Measurements from ENCODE around the gene F2RL1. TPM values are rescaled to one million over a fixed set of nuclear protein-coding genes. Genes with fewer than 3 reads are reported as not detected.
"Not testable (repeated sequence)": the region's sequence is repeated elsewhere in the genome, so short reads cannot be mapped to it uniquely, and the experiment has no call there.

Gene F2RL1, protein sequence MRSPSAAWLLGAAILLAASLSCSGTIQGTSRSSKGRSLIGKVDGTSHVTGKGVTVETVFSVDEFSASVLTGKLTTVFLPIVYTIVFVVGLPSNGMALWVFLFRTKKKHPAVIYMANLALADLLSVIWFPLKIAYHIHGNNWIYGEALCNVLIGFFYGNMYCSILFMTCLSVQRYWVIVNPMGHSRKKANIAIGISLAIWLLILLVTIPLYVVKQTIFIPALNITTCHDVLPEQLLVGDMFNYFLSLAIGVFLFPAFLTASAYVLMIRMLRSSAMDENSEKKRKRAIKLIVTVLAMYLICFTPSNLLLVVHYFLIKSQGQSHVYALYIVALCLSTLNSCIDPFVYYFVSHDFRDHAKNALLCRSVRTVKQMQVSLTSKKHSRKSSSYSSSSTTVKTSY
- 1.1 TPM for total RNA-seq
- long read RNA-seq, partial matches to known transcripts: 0 of 2 reads
- long read RNA-seq, other reads (novel, unspliced or antisense): 1 of 2 reads

DNA sequence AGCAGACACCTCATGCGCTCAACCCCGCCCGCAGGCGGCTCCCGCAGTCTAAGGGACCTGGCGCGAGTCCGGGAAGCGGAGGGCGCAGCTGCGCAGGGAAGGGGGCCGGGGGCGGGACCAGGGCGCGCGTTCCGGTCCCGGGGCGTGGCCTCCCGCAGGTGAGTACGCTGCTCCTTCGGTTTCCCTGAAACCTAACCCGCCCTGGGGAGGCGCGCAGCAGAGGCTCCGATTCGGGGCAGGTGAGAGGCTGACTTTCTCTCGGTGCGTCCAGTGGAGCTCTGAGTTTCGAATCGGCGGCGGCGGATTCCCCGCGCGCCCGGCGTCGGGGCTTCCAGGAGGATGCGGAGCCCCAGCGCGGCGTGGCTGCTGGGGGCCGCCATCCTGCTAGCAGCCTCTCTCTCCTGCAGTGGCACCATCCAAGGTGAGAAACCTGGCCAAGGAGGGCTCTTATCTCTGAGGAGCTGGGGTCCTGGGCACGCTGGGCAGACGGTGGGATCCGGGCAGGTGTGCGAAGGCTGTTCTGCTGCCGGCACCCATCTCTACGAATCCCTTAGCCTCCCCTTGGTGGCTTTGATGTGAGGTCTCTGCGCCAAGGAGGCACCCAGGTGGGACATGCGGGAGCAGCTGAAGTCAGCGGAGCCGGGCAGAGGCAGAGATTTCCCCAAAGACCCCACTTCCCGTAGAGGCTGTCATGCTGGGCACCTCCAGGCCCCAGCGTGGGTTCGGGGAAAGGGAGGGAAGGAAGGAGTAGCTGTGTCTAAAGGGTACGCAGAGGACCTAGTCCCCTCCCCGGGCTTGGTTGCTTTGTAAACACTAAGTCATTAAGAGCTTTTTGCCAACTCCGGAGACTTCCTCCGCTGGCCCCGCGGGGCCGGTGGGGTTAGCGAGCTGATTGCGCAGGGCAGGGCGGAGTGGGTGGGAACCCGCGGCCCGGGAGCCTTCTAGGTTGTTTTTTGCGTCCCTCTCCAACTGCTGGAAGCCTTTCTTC lies at the start of gene F2RL1:
Gene F2RL1 (plus strand): TSS at position 187 of the 988 bp plus-strand sequence. CDS start 153 bp downstream, at position 340.
- intact Hi-C loops (cut with micrococcal nuclease): no loop called here
- ATAC-seq: peak; percentile 88
- peak; percentile 78 for DNase-seq

DNA sequence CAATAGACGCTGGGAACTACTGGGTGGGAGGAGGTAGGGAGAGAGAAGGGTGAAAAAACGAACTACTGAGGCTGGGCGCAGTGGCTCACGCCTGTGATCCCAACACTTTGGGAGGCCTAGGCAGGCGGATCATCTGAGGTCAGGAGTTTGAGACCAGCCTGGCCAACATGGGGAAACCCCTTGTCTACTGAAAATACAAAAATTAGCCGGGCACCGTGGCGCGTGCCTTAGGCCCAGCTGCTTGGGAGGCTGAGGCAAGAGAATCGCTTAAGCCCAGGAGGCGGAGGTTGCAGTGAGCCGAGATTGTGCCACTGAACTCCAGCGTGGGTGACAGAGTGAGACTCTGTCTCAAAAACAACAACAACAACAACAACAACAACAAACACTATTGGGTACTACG lies 47.8 kb upstream of the F2RL1 start:
- ATAC-seq, DNase-seq: not testable (repeated sequence)
- intact Hi-C loops (cut with micrococcal nuclease): loop anchor here (5.0 kb wide), 1 partner anchor 169 kb away; no protein-coding TSS in a partner anchor

DNA sequence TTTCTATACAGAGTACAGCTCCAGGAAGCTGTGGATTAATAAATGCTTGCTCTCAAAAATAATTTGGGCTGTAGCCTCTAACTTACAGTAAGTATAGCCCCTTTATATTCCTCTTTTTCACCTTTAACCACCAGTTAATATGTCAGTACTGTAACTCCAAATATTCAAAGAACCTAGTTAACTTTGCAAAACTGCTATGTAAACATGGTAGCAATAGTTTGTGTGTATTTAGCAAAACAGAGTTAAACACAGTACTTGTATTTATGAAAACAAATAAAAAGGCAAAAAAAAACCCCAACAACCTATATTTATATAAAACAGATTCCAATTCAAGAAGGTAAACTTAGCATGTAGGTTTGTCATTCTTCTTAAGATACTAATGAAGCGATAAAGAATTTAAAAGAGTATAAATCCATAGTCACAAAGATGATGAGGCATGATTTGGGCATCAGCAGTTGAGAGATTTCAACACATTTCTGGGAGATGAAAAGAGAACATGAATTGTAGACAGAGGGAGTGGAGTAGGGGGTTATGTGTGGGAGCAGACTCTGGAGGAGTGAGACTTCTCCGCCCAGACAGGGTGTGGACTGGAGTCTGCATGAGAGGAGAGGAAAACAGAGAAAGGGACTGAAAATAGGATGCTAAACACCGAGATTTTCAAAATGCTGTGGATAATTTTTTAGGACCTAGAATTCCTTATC lies 47.0 kb upstream of the F2RL1 start:
- intact Hi-C loops (cut with micrococcal nuclease): loop anchor here (5.0 kb wide), 1 partner anchor 170 kb away; no protein-coding TSS in a partner anchor
- no peak for ATAC-seq

DNA sequence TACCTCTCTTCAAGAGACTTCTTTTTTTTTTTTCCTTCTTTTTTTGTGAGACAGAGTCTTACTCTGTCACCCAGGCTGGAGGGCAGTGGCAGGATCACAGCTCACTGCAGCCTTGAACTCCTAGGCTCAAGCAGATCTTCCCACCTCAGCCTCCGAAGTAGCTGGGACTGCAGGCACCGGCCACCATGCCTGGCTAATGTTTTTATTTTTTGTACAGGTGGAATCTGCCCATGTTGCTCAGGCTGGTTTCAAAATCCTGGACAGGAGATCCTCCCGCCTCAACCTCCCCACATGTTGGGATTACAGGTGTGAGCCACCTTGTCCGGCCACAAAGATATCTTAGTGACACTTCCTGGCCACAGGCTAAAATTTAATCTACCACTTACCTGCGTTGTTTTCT lies 42.9 kb upstream of the F2RL1 start:
- DNase-seq: no peak
- intact Hi-C loops (cut with micrococcal nuclease): no loop called here
- ATAC-seq: no peak

More for the DNA sequence above, 47.0 kb upstream of the F2RL1 start:
- DNase-seq: no peak

DNA sequence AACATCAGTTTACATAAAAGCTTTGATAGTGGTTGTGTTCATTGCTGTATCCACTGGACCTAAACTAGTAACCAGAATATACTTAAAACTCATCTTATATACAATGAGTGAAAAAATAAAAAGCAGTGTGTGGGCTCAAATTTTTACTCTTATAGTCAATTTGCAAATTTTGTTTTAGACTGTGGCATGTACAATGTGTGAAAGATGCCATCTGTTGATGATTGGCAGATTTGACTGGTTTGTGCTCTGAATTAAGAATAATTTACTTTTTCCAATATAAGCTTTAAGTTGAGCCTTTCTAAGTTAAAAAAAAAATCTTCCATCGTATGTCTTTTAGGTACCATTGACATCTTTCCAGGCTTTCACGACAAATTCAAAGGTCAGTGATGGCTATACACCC lies 42.4 kb upstream of the F2RL1 start:
- intact Hi-C loops (cut with micrococcal nuclease): no loop called here
- DNase-seq: no peak
- no peak for ATAC-seq

DNA sequence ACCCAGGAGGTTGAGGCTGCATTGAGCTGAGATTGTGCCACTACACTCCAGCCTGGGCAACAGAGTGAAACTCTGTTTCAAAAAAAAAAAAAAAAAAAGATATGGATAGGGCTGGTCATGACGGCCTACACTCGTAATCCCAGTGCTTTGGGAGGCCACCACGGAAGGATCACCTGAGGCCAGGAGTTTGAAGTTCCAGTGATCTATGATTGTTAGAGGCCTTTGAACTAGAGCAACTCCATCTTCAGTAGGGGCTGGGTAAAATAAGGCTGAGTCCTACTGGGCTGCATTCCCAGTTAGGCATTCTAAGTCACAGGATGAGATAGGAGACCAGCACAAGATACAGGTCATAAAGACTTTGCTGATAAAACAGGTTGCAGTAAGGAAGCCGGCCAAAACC lies 38.2 kb upstream of the F2RL1 start:
- intact Hi-C loops (cut with micrococcal nuclease); DNase-seq; ATAC-seq: not testable (repeated sequence)

DNA sequence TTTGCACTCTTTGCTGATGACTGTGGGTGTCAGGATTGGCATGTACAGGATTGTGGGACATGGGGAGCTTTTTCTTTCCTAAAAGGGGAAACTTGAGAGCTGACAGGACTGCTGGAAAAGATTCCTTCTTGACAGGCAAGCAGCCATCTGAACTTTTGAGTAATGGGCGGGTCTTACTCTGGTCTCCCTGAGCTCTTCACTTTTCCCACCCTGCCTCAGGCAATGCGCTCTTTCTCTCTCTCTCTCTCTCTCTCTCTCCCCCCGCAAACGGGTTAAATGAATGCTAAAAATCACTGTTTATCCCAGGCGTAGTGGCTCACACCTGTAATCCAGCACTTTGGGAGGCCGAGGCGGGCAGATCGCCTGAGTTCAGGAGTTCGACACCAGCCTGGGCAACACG lies 37.1 kb upstream of the F2RL1 start:
- intact Hi-C loops (cut with micrococcal nuclease): no loop called here
- ATAC-seq: no peak
- no peak for DNase-seq

DNA sequence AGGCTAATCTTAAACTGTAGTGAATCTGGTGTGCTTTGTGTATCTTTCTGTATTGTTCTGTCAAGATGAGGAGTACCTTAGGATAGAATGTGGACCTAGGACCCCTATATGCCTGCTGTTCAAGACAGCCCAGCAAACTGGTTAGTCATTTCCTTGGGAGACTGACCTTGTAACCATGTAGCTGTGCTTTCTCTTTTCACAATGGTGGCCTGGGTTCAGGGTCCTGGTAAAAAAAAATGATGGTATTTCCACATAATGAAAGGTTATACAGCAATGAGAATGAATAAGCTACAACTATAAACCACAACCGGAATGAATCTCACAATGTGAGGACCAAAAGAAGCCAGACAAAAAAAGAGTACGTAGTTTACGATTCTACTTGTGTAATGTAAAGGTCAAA lies 36.4 kb upstream of the F2RL1 start:
- intact Hi-C loops (cut with micrococcal nuclease): no loop called here
- no peak for DNase-seq
- no peak for ATAC-seq

DNA sequence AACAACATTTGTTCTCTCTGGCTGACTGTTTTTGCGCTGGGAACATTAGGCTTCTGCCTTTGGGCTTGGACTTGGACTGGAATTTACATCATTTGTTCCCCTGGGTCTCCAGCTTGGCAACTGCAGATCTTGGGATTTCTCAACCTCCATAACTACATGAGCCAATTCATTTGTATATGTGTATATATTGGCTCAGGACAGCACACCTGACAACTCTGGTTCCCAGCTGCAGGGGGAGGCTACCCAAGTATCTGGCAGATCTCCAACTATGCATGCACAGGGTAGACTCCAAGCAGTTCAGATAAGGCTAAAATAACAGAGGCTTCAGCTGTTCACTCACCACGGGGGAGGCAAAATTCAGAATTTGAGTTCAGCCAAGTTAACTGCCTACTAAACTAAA lies 31.6 kb upstream of the F2RL1 start:
- intact Hi-C loops (cut with micrococcal nuclease): no loop called here
- peak; percentile 49 for DNase-seq
- peak; percentile 81 for ATAC-seq

DNA sequence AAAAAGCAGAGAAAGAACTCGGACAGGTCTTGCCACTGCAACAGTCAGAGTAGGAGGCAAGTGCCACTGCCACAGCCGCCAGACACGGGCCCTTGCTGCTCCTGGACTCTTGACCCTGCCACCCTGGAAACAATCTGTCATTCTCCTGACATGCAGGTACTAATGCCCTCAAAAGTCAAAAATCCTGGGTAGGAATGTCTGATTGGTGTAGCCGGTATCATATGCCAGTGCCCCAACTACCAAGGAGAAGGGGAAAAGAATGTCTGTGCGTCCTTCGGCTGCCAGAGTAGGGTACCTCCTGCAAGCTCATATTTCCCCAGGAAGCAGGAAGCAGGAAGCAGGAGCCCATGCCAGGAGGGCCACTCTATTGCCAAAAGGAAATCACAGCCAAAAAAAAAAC lies 30.5 kb upstream of the F2RL1 start:
- no peak for DNase-seq
- intact Hi-C loops (cut with micrococcal nuclease): no loop called here
- no peak for ATAC-seq

DNA sequence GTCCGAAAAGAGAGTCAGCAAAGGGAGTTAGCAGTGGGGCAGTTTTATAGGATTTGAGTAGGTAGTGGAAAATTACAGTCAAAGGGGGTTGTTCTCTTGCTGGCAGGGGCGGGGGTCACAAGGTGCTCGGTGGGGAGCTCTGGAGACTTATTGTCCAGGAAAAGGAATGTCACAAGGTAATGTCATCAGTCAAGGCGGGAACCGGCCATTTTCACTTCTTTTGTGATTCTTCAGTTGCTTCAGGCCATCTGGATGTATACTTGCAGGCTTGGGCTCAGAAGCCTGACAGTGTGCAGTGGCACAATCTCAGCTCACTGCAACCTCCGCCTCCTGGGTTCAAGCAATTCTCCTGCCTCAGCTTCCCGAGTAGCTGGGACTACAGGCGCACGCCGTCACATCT lies 29.6 kb upstream of the F2RL1 start:
- ATAC-seq; intact Hi-C loops (cut with micrococcal nuclease); DNase-seq: not testable (repeated sequence)

DNA sequence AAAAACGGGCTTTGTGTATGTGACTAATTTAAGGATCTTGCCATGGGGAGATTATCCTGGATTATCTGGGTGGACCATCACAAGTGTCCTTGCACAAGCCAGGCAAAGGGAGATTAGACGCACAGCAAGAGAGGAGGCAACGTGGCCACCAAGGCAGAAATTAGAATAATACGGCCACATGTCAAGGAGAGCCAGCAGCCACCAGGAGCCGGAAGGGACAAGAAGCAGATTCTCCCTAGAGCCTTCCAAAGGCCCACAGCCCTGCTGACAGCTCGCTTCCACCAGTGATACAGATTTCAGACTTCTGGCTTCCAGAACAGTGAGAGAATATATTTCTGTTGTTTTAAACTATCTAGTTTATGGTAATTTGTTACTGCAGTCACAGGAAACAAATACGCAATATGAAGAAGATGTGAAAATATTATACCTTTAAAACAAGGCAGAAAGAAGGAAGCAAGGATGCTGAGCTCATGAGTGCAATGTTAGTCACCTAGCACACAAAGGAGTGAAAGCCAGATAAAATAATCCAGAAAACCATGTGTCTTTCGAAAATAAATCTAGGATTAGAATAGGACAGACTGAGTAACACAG lies 28.7 kb upstream of the F2RL1 start:
- ATAC-seq (peak; percentile 18), DNase-seq (peak; percentile 42)
- intact Hi-C loops (cut with micrococcal nuclease): no loop called here

DNA sequence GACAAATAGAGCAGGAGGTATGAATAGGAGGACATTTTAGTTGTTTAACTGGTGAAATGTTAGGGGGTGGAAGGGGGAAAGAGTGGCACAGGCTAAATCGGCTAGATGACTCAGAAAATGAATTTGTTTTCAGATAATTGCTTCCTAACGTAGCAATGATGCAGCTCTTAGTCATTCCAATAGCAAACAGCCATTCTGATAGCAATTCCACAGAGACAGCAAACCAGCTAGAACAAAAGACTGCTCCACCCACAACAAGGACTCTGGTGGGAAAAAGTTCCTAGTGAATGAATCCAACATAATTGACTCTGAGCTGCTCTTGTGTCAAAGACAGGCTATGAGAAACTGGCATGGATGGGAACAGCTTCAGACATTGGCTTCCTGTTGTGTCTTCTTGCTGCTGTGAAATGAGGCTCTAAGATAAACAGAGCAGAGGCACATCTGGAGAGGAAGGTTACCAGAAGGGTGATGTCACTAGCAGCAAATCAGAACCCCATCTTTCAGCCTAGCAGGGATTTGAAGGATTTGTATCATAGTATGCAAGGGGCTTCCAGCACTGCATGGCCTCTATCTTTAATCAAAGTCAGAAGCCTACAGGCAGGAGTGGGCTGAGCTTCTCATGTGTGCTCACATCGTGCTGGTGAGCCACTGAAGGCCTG lies 28.1 kb upstream of the F2RL1 start:
- intact Hi-C loops (cut with micrococcal nuclease): no loop called here
- peak; percentile 81 for ATAC-seq
- no peak for DNase-seq

DNA sequence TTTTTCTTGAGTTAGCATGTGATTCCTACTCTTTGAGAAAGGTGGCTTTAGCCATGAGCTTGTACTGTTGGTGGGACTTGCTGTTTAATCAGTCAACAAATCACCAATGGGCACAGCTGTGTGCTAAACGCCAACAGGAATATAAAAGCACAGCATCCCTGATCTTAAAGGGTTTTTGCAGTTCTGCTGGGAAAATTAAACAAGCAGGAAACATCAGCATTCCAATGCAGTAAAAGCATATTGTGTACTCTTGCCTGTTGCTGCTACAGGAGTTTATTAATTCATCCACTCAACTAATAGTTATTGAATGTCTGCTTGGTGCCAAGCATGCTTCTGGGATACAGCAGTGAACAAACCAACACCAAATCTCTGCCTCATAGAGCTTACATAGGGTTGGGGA lies 27.4 kb upstream of the F2RL1 start:
- no peak for DNase-seq
- ATAC-seq: no peak
- intact Hi-C loops (cut with micrococcal nuclease): no loop called here

DNA sequence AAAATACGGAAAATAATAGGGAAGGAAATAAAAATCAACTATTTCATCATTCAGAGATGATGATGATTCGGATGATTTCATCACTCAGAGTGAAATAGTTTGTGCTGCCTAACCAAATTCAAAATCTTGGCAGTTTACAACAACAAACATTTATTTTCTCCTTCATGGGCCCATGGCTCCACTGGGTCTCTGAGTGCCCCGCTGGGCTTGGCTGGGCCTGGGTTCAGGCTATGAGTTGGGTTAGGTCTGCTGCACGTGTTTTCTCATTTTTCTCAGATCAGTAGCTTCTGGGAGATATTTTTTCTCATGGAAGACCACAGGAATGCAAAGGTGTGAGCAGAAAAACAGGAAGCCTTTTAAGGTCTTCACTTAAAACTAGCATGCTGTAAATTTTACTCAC lies 24.0 kb upstream of the F2RL1 start:
- no peak for ATAC-seq
- no peak for DNase-seq
- intact Hi-C loops (cut with micrococcal nuclease): no loop called here

DNA sequence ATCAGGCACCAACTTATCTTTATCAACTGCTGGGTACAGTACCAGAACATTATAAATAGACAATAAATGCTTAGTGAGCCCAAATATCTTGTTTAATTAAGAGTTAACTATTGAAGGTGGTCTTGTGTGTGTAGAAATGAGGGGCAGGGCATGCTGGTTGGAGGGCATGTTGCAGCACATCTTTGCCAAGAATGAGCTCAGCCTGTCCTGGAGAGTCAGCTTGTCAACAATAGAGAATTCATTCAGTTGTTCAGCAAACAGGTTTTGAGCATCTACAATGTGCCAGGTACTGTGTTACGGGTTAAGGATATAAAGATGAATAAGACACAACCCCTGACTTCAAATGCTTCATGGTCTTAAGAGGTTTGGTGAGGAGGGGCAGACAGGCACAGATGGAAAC lies 19.2 kb upstream of the F2RL1 start:
- intact Hi-C loops (cut with micrococcal nuclease): no loop called here
- DNase-seq (no peak), ATAC-seq (no peak)

DNA sequence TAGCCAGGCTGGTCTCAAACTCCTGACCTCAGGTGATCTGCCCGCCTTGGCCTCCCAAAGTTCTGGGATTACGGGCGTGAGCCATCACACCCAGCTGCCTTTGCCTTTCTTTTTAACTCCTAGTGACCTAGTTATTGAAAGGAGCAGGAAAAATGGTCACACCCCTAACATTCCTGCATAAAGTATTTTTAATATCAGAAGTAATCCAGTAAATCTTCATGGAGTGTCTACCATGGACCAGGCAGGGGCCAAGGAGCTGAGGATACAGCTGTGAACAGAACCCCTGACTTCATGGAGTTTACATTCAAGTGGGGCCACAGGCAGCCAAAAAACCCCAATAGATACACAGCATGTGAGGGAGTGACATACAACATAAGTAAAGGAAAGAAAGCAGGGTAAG lies 18.3 kb upstream of the F2RL1 start:
- DNase-seq (no peak), ATAC-seq (no peak)
- intact Hi-C loops (cut with micrococcal nuclease): no loop called here

DNA sequence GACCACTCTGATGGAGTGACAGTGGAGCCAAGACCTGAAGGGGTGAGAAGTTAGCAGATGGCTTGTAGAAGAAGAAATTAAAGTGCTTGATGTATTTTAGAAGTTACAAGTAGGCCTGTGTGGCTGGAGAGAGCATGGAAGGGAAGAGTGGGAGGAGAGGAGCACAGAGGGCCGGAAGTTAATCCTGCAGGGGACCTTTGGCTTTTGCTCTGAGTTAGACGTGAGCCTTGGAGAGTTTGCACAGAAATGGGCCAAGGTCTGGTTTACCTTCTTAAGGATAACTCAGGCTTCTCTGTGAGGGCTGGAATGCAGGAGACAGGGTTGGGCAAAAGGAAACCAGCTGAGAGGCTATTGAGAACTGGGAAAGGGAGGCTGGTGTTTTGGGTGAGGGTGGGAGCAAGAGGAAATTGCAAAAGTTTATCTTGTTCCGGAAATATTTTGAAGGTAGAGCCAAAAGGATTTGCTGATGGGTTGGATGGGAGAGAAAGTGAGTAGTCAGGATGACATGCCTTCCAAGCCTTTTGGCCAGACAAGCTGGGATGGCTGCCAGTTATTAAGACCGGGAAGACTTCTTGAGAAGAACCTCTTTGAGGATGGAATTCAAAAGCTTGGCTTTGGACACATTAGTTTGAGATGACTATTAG lies 17.5 kb upstream of the F2RL1 start:
- ATAC-seq (peak; percentile 90), DNase-seq (peak; percentile 52)
- intact Hi-C loops (cut with micrococcal nuclease): no loop called here
